DND-41 (cell line): Measurements from ENCODE around the gene CALM1.

Source experiments
- CTCF ChIP-seq: IDR thresholded peaks from 2 replicates; pipeline ENCODE4 v1.5.1; 2012; ENCODE audit warnings: borderline replicate concordance, low read length, moderate library complexity, mild to moderate bottlenecking; ENCODE audit not compliant: poor library complexity, severe bottlenecking; ENCODE audit errors: extremely low read depth
- EZH2 ChIP-seq: IDR thresholded peaks from 3 replicates; pipeline ENCODE4 v1.6.1; 2012; ENCODE audit warnings: borderline replicate concordance, low read depth, mild to moderate bottlenecking, moderate library complexity, low read length, inconsistent platforms; ENCODE audit not compliant: severe bottlenecking

GRCh38 chr14:90406384-90406798 lies 9.6 kb downstream of the CALM1 start:
- no peak for TF ChIP-seq CTCF
- no peak for TF ChIP-seq EZH2
